ENCODE measurements around the gene LRRC27. TPM values are rescaled to one million over a fixed set of nuclear protein-coding genes. Genes with fewer than 3 reads are reported as not detected.

LRRC27 gene
- total RNA-seq, 2 donors from 2014 or later = 11.4 to 22.9 TPM

GRCh38 chr10:132368391-132368790, 36.4 kb downstream of the LRRC27 start:
- H3K36me3 ChIP-seq = no peaks in the 10 kb centered on the region
- H3K4me1 ChIP-seq (replicated peaks) = no peaks in the 10 kb centered on the region
- 74% methylated on average over 4 of the region's 4 CpGs for WGBS
- intact Hi-C loops (cut with DNase I) = no loop called here
- no peak overlapping the region for H3K27ac ChIP-seq
- no peaks in the 10 kb centered on the region for H3K27me3 ChIP-seq (replicated peaks; ENCODE audit: insufficient read depth)
- H3K9me3 ChIP-seq = no peaks in the 10 kb centered on the region
- TF ChIP-seq POLR2AphosphoS5 (IDR thresholded peaks at IDR 0.05) = no peak
- no peak for TF ChIP-seq CTCF (IDR thresholded peaks at IDR 0.05)
- no peak overlapping the region for H3K4me3 ChIP-seq
- DNase-seq (ENCODE audit: low spot score) = no peak

- Histone ChIP-seq H3K9me3 (no peaks in the 10 kb centered on the region), H3K27me3 (replicated peaks; ENCODE audit: insufficient read depth) (no peaks in the 10 kb centered on the region), H3K36me3 (no peaks in the 10 kb centered on the region), H3K27ac (no peak overlapping the region), H3K4me1 (replicated peaks) (no peaks in the 10 kb centered on the region), H3K4me3 (no peak overlapping the region)
- no peak for DNase-seq (ENCODE audit: low spot score)
- intact Hi-C loops (cut with DNase I) = no loop called here
- 71% methylated on average over 9 of the region's 9 CpGs for WGBS
- TF ChIP-seq POLR2A (IDR thresholded peaks at IDR 0.05) (no peak), CTCF (IDR thresholded peaks at IDR 0.05) (no peak)
Measured at GRCh38 chr10:132368881-132369635, 37.1 kb downstream of the LRRC27 start.

- no peak for TF ChIP-seq POLR2A (IDR thresholded peaks at IDR 0.05)
- no peak for TF ChIP-seq POLR2AphosphoS5 (IDR thresholded peaks at IDR 0.05)
- TF ChIP-seq CTCF (IDR thresholded peaks at IDR 0.05) = no peak
- H3K27me3 ChIP-seq (replicated peaks; ENCODE audit: insufficient read depth) = no peaks in the 10 kb centered on the region
- H3K4me1 ChIP-seq (replicated peaks) = no peaks in the 10 kb centered on the region
- H3K4me3 ChIP-seq = no peak overlapping the region
- no peaks in the 10 kb centered on the region for H3K36me3 ChIP-seq
- intact Hi-C loops (cut with DNase I) = no loop called here
- H3K9me3 ChIP-seq = no peaks in the 10 kb centered on the region
- DNase-seq (ENCODE audit: low spot score) = no peak
- no peak overlapping the region for H3K27ac ChIP-seq
- 88% methylated on average over 13 of the region's 13 CpGs for WGBS
Measured at GRCh38 chr10:132369636-132370185, 37.7 kb downstream of the LRRC27 start.

- WGBS = 92% methylated on average over 31 of the region's 31 CpGs
- TF ChIP-seq POLR2AphosphoS5 (IDR thresholded peaks at IDR 0.05) = no peak
- no peak for TF ChIP-seq CTCF (IDR thresholded peaks at IDR 0.05)
- TF ChIP-seq POLR2A (IDR thresholded peaks at IDR 0.05) = no peak
- H3K36me3 ChIP-seq = no peaks in the 10 kb centered on the region
- H3K27ac ChIP-seq = no peak overlapping the region
- H3K4me1 ChIP-seq (replicated peaks) = no peaks in the 10 kb centered on the region
- no peaks in the 10 kb centered on the region for H3K27me3 ChIP-seq (replicated peaks; ENCODE audit: insufficient read depth)
- H3K9me3 ChIP-seq = no peaks in the 10 kb centered on the region
- no peak overlapping the region for H3K4me3 ChIP-seq
- DNase-seq (ENCODE audit: low spot score) = no peak
- intact Hi-C loops (cut with DNase I) = no loop called here
Measured at GRCh38 chr10:132370426-132371340, 38.7 kb downstream of the LRRC27 start.

Data from prostate gland (tissue), 2 donors.